Mesothelial cell of epicardium (in vitro differentiated cells): ENCODE results near the gene CCDC18. TPM values are rescaled to one million over a fixed set of nuclear protein-coding genes. Genes with fewer than 3 reads are reported as not detected.
"Not testable (repeated sequence)": the region's sequence is repeated elsewhere in the genome, so short reads cannot be mapped to it uniquely, and the experiment has no call there.

ENCODE experiments used
- DNase-seq, 2 experiments: peaks; one replicate each; pipeline ENCODE4 v3.0.0; 2021; ENCODE audit warnings: low spot score in 2 of 2; ENCODE audit not compliant: unreplicated experiment in 2 of 2
- H3K27ac Mint-ChIP-seq: 2 replicates; pipeline ENCODE4 v1.8.0; 2021; ENCODE audit warnings: mixed read lengths
- H3K27me3 Mint-ChIP-seq: 2 replicates; pipeline ENCODE4 v1.8.0; 2021; ENCODE audit warnings: low read depth, mixed read lengths
- H3K36me3 Mint-ChIP-seq: 2 replicates; pipeline ENCODE4 v1.8.0; 2021; ENCODE audit warnings: mixed read lengths
- H3K4me1 Mint-ChIP-seq: 2 replicates; pipeline ENCODE4 v1.8.0; 2021; ENCODE audit warnings: mixed read lengths
- H3K4me3 Mint-ChIP-seq: 2 replicates; pipeline ENCODE4 v1.8.0; 2021; ENCODE audit warnings: mild to moderate bottlenecking, moderate library complexity, mixed read lengths
- H3K9me3 Mint-ChIP-seq: 2 replicates; pipeline ENCODE4 v1.8.0; 2021; ENCODE audit warnings: mixed read lengths
- total RNA-seq: library from RNA; stranded (reverse); gene quantifications from 3 replicates; pipeline ENCODE4 v1.2.1, GENCODE V29; 2021
- TF ChIP-seq, protein P1 (sequence below): fragments of 200-600 bp; sonication (generic); IDR thresholded peaks from one replicate; pipeline ENCODE4 v1.5.0; 2021; ENCODE audit warnings: antibody characterized with exemption; ENCODE audit not compliant: unreplicated experiment

CCDC18 gene
- total RNA-seq, 1 donor from 2014 or later, result 7.5 TPM

DNA sequence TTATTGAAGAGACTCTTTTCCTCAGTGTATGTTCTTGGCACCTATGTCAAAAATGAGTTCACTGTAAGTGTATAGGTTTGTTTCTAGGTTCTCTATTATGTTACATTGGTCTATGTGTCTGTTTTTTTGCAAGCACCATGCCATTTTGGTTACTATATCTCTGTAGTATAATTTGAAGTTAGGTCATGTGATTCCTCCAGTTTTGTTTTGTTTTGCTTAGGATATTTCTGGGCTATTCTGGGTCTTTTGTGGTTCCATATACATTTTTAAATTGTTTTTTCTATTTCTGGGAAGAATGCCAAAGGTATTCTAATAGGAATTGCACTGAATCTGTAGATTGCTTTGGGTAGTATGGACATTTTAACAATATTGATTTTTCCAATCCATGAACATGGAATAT lies 13.5 kb upstream of the CCDC18 start:
- Mint-ChIP-seq H3K9me3 (peaks cover 39% of the 10 kb centered on the region), H3K27me3 (no peaks in the 10 kb centered on the region), H3K27ac (no peak overlapping the region), H3K4me3 (no peak overlapping the region), H3K36me3 (peaks cover 49% of the 10 kb centered on the region), H3K4me1 (peaks cover 6% of the 10 kb centered on the region)
- TF ChIP-seq, protein P1, sequence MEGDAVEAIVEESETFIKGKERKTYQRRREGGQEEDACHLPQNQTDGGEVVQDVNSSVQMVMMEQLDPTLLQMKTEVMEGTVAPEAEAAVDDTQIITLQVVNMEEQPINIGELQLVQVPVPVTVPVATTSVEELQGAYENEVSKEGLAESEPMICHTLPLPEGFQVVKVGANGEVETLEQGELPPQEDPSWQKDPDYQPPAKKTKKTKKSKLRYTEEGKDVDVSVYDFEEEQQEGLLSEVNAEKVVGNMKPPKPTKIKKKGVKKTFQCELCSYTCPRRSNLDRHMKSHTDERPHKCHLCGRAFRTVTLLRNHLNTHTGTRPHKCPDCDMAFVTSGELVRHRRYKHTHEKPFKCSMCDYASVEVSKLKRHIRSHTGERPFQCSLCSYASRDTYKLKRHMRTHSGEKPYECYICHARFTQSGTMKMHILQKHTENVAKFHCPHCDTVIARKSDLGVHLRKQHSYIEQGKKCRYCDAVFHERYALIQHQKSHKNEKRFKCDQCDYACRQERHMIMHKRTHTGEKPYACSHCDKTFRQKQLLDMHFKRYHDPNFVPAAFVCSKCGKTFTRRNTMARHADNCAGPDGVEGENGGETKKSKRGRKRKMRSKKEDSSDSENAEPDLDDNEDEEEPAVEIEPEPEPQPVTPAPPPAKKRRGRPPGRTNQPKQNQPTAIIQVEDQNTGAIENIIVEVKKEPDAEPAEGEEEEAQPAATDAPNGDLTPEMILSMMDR, result no peak
- DNase-seq, result no peak

DNA sequence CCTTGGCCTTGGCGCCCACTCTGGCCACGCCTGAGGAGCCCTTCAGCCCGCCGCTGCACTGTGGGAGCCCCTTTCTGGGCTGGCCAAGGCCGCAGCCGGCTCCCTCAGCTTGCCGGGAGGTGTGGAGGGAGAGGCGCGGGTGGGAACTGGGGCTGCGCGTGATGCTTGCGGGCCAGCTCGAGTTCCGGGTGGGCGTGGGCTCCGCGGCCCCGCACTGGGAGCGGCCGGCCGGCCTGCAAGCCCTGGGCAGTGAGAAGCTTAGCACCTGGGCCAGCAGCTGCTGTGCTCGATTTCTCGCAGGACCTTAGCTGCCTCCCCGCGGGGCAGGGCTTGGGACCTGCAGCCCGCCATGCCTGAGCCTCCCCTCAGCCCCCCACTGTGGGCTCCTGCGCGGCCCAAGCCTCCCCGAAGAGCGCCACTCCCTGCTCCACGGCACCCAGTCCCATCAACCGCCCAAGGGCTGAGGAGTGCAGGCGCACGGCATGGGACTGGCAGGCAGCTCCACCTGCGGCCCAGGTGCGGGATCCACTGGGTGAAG lies 10.3 kb upstream of the CCDC18 start:
- not testable (repeated sequence) for H3K27me3 Mint-ChIP-seq, H3K4me3 Mint-ChIP-seq, DNase-seq, H3K27ac Mint-ChIP-seq
- Mint-ChIP-seq H3K36me3 (peaks cover 57% of the 10 kb centered on the region), H3K9me3 (peaks cover 45% of the 10 kb centered on the region), H3K4me1 (peaks cover 21% of the 10 kb centered on the region)

DNA sequence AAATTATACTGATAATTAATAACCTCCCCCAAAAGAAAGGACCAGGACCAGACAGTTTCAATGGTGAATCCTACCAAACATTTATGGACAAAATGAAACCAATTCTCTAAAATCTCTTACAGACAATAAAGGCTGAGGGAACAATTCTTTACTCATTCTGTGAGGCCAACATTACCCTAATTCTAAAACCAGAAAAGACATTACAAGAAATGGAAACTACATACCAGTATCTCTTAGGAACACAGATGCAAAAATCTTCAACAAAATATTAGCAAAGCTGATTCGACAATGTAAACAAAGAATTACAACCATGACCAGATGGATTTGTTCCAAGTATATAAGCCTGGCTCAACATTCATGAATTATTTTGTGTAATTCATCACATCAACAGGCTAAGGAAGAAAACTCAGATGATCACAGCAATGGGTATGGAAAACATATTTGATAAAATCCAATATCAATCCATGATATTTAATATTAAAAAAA lies 8.9 kb upstream of the CCDC18 start:
- peak overlapping the region; percentile 29 for H3K27ac Mint-ChIP-seq
- DNase-seq, result no peak
- peaks cover 21% of the 10 kb centered on the region for H3K4me1 Mint-ChIP-seq
- H3K4me3 Mint-ChIP-seq, result no peak overlapping the region
- TF ChIP-seq, protein P1, result no peak
- peaks cover 35% of the 10 kb centered on the region for H3K9me3 Mint-ChIP-seq
- H3K27me3 Mint-ChIP-seq, result no peaks in the 10 kb centered on the region
- H3K36me3 Mint-ChIP-seq, result peaks cover 47% of the 10 kb centered on the region

DNA sequence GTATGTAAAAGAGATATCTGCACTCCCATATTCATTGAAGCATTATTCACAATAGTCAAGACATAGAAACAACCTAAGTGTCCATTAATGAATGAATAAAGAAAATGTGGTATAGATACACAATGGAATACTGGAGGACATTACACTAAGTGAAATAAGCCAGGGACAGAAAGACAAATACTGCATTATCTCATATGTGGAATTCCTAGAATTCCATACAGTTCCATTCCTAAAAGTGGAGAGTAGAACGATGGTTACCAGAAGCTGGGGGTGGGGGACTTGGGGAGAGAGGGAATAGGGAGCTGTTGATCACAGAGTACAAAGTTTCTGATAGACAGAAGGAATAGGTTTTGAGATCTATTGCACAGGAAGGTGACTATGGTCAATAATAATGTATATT lies 7.7 kb upstream of the CCDC18 start:
- H3K36me3 Mint-ChIP-seq, result peaks cover 35% of the 10 kb centered on the region
- H3K27ac Mint-ChIP-seq, result peak overlapping the region; percentile 83
- peaks cover 23% of the 10 kb centered on the region for H3K9me3 Mint-ChIP-seq
- no peak for DNase-seq
- H3K4me3 Mint-ChIP-seq, result no peak overlapping the region
- TF ChIP-seq, protein P1, result no peak
- H3K4me1 Mint-ChIP-seq, result peaks cover 26% of the 10 kb centered on the region
- H3K27me3 Mint-ChIP-seq, result no peaks in the 10 kb centered on the region

DNA sequence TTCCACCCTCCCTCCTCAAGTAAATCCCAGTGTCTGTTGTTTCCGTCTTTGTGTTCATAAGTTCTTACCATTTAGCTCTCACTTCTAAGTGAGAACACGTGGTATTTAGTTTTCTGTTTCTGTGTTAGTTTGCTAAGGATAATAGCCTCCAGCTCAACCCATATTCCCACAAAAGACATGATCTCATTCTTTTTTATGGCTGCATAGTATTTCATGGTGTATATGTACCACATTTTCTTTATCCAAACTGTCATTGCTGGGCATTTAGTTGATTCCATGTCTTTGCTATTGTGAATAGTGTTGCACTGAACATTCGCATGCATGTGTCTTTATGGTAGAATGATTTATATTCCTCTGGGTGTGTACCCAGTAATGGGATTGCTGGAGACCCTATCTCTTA lies 5.9 kb upstream of the CCDC18 start:
- peaks cover 37% of the 10 kb centered on the region for H3K4me1 Mint-ChIP-seq
- H3K27ac Mint-ChIP-seq, result peak overlapping the region; percentile 72
- peaks cover 19% of the 10 kb centered on the region for H3K36me3 Mint-ChIP-seq
- not testable (repeated sequence) for DNase-seq, H3K27me3 Mint-ChIP-seq, H3K4me3 Mint-ChIP-seq, H3K9me3 Mint-ChIP-seq

DNA sequence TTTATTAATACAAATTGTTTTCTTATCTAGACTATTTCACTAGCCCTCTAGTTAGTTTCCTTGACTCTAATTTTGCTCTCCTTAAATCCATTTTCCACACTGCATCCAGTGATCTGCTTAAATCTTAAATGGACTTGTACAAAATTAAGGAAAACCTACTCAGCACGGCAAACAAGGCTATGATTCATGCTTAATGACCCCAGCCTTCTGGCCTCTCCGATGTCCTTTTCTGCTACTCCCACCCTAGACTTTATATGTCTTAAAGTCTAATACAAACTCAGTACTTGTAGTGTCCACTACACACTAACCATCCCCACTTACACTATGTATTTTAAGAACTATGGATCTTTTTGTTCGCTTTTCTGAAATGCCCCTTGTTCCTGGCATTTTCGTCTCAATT lies 2.5 kb upstream of the CCDC18 start:
- TF ChIP-seq, protein P1, result no peak
- Mint-ChIP-seq H3K4me1 (peaks cover 26% of the 10 kb centered on the region), H3K36me3 (peaks cover 5% of the 10 kb centered on the region), H3K4me3 (peak overlapping the region; percentile 93), H3K27ac (peak overlapping the region; percentile 100), H3K9me3 (peaks cover 6% of the 10 kb centered on the region), H3K27me3 (no peaks in the 10 kb centered on the region)
- no peak for DNase-seq

DNA sequence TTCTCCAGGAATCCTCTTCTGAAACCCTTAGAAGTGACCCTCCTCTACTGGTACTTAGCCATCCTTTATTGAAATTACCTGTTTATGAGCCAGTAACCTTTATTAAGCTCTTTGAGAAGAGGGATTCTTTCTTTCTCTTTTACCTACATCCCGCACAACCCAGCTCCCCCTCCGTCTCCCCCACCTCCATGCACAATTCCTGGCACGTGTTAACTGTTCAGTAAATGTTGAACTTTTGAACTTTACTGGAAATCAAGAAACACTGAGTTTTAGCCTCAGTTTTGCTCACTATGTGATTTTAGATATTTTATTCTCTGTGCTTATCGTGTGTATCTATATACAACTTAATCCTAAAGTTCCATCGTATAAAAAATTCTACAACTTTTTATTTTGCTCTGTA lies 2.1 kb upstream of the CCDC18 start:
- Mint-ChIP-seq H3K27ac (peak overlapping the region; percentile 100), H3K36me3 (peaks cover 5% of the 10 kb centered on the region), H3K27me3 (no peaks in the 10 kb centered on the region), H3K9me3 (peaks cover 6% of the 10 kb centered on the region), H3K4me1 (peaks cover 22% of the 10 kb centered on the region), H3K4me3 (peak overlapping the region; percentile 93)
- no peak for DNase-seq
- TF ChIP-seq, protein P1, result no peak
